SU-DHL-6 (cell line): ENCODE data around the gene GPR89B.
"Not testable (repeated sequence)": the region's sequence is repeated elsewhere in the genome, so short reads cannot be mapped to it uniquely, and the experiment has no call there.

Experiments used
- EZH2phosphoT487 ChIP-seq: fragments of 200-600 bp; sonication (generic), shearing (Covaris generic); conservative IDR thresholded peaks from 2 replicates; pipeline ENCODE4 v1.6.1; 2018; ENCODE audit warnings: mild to moderate bottlenecking, antibody characterized with exemption, low read length, moderate library complexity, mixed read lengths
- TF ChIP-seq, protein P1 (sequence below): fragments of 200-600 bp; sonication (generic); IDR thresholded peaks from one replicate; pipeline ENCODE4 v1.5.1; 2017; ENCODE audit warnings: antibody characterized with exemption, mild to moderate bottlenecking, low read length, moderate library complexity; ENCODE audit not compliant: insufficient read depth, poor library complexity, severe bottlenecking

DNA sequence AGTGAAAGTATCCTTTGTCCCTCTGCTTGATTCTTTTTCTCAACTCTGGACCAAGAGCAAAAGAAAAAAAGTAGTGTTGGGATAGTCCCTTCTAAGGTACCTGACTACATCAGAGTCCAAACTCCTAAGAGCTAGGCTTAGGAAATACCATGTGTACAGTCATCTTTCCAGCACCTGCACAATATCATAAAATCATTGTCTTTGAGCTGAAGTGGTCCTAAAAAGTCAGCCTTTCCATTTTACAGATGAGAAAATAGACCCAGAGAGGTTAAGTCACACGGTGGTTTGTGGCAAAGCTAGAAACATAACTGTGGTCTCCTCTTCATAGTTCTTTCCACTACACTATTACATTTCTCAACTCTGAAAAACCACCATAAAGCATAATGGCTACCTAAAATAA, 38.4 kb downstream of the GPR89B start:
- TF ChIP-seq, protein P1, sequence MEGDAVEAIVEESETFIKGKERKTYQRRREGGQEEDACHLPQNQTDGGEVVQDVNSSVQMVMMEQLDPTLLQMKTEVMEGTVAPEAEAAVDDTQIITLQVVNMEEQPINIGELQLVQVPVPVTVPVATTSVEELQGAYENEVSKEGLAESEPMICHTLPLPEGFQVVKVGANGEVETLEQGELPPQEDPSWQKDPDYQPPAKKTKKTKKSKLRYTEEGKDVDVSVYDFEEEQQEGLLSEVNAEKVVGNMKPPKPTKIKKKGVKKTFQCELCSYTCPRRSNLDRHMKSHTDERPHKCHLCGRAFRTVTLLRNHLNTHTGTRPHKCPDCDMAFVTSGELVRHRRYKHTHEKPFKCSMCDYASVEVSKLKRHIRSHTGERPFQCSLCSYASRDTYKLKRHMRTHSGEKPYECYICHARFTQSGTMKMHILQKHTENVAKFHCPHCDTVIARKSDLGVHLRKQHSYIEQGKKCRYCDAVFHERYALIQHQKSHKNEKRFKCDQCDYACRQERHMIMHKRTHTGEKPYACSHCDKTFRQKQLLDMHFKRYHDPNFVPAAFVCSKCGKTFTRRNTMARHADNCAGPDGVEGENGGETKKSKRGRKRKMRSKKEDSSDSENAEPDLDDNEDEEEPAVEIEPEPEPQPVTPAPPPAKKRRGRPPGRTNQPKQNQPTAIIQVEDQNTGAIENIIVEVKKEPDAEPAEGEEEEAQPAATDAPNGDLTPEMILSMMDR = not testable (repeated sequence)
- not testable (repeated sequence) for TF ChIP-seq EZH2phosphoT487
